Stomach (tissue), 9 donors: ENCODE data around the gene SMCHD1. TPM values are rescaled to one million over a fixed set of nuclear protein-coding genes. Genes with fewer than 3 reads are reported as not detected.
"Not testable (repeated sequence)": the region's sequence is repeated elsewhere in the genome, so short reads cannot be mapped to it uniquely, and the experiment has no call there.

Experiments
- DNase-seq, 2 donors: peaks; one replicate each; pipeline versions ENCODE4 v3.0.0 to v3.0.0-alpha.2; 2013 to 2019
- H3K27ac ChIP-seq, 5 donors: fragments of 200-600 bp in 4 of 5; sonication (generic) in 4 of 5; one replicate each; pipeline ENCODE4 v1.5.1; 2013 to 2019; ENCODE audit warnings: mild to moderate bottlenecking in 1 of 5, moderate library complexity in 1 of 5
- H3K27me3 ChIP-seq, 3 donors: fragments of 200-600 bp; sonication (generic); one replicate each; pipeline ENCODE4 v1.5.1; 2017 to 2019; ENCODE audit warnings: mixed run types in 1 of 3
- H3K36me3 ChIP-seq, 4 donors: fragments of 200-600 bp; sonication (generic); 1 replicate in 3 of 4; 2 replicates in 1 of 4; pipeline ENCODE4 v1.5.1; 2016 to 2019
- H3K4me1 ChIP-seq, 4 donors: fragments of 200-600 bp; sonication (generic); one replicate each; pipeline ENCODE4 v1.5.1; 2016 to 2019
- H3K4me3 ChIP-seq, 4 donors: fragments of 200-600 bp; sonication (generic) in 3 of 4; one replicate each; pipeline ENCODE4 v1.5.1; 2016 to 2019; ENCODE audit warnings: mild to moderate bottlenecking in 1 of 4
- H3K9me3 ChIP-seq, 4 donors: fragments of 200-600 bp; sonication (generic); one replicate each; pipeline ENCODE4 v1.5.1; 2016 to 2019
- CTCF ChIP-seq, 7 experiments: fragments of 450-650 bp in 4 of 7; fragments of 200-600 bp in 3 of 7; sonication (generic) in 3 of 7; IDR thresholded peaks; one replicate each; pipeline ENCODE4 v1.5.1; 2016 to 2019; ENCODE audit warnings: antibody characterized with exemption in 7 of 7, control low read depth in 2 of 7, mild to moderate bottlenecking in 1 of 7
- EP300 ChIP-seq: sonication (generic); formaldehyde crosslinking; IDR thresholded peaks from one replicate; pipeline ENCODE4 v1.6.1; 2017; ENCODE audit warnings: antibody characterized with exemption
- POLR2A ChIP-seq, 4 donors: fragments of 450-650 bp; IDR thresholded peaks; one replicate each; pipeline ENCODE4 v1.6.1; 2016; ENCODE audit warnings: antibody characterized with exemption in 4 of 4, control low read depth in 2 of 4, mild to moderate bottlenecking in 1 of 4, moderate library complexity in 1 of 4
- POLR2AphosphoS5 ChIP-seq, 3 donors: sonication (generic); formaldehyde crosslinking; IDR thresholded peaks; one replicate each; pipeline ENCODE4 v1.6.1; 2016; ENCODE audit warnings: antibody characterized with exemption in 3 of 3
- WGBS, 5 donors: extraction: QIAGEN DNeasy Blood & Tissue Kit in 3 of 5; methylation state at CpG; one replicate each; pipeline versions ENCODE4 v1.1.5 to v1.1.7; 2013 to 2018; 5-methylcytosine and 5-hydroxymethylcytosine counted together
- intact Hi-C: fragments of 100-400 bp; cut with DNase I; formaldehyde crosslinking; loops from one replicate; pipeline ENCODE4 v1.15.1; 2023; ENCODE audit warnings: low total_unique reads
- polyA plus RNA-seq, 3 donors: library from polyadenylated mRNA; stranded (reverse); fragments of 200-250 nt; gene quantifications; one replicate each; pipeline ENCODE4 v1.2.3, GENCODE V29; 2013
- total RNA-seq, 5 donors: library from RNA; depleted of rRNA; stranded (reverse); fragments of >200 nt; gene quantifications; one replicate each; pipeline versions ENCODE4 v1.1.0 to v1.2.3, GENCODE V29; 2014 to 2016
- donor health status: healthy with polysubstance abuse.
- donor health status: Bipolar disorder and iron deficiency.
- donor health status: healthy.

Gene SMCHD1
- total and polyA plus RNA-seq, 8 donors = 5.0 to 377 (median 61.2) TPM

- Histone ChIP-seq H3K27ac (no peak overlapping the region), H3K4me1 (no peaks in the 10 kb centered on the region), H3K9me3 (no peaks in the 10 kb centered on the region), H3K27me3 (no peaks in the 10 kb centered on the region), H3K36me3 (no peaks in the 10 kb centered on the region), H3K4me3 (no peak overlapping the region)
- intact Hi-C loops = no loop called here
- DNase-seq = no peak
- 75 to 87% (median 85%) methylated on average over 3 of the region's 3 CpGs for WGBS, 5 donors
- TF ChIP-seq CTCF (IDR thresholded peaks at IDR 0.05) = no peak
Observed at GRCh38 chr18:2825613-2826175, 170.2 kb downstream of the SMCHD1 start.

GRCh38 chr18:2826581-2826980 is 171.1 kb downstream of the SMCHD1 start:
- 52 to 65% (median 55%) methylated on average over 10 of the region's 10 CpGs for WGBS, 5 donors
- peak overlapping the region in 1 of 5 donors; percentile 6 for H3K27ac ChIP-seq
- intact Hi-C loops = no loop called here
- TF ChIP-seq EP300 = no peak
- no peak for TF ChIP-seq POLR2A (IDR thresholded peaks at IDR 0.05)
- TF ChIP-seq CTCF (IDR thresholded peaks at IDR 0.05) = no peak
- TF ChIP-seq POLR2AphosphoS5 (IDR thresholded peaks at IDR 0.05) = no peak
- no peaks in the 10 kb centered on the region for H3K36me3 ChIP-seq
- H3K27me3 ChIP-seq = no peaks in the 10 kb centered on the region
- H3K4me1 ChIP-seq = no peaks in the 10 kb centered on the region
- H3K9me3 ChIP-seq = no peaks in the 10 kb centered on the region
- H3K4me3 ChIP-seq = no peak overlapping the region
- DNase-seq = peak in 1 of 2 donors; percentile 58

GRCh38 chr18:2827061-2827460 is 171.5 kb downstream of the SMCHD1 start:
- H3K27ac ChIP-seq = peak overlapping the region in 1 of 5 donors; percentile 6
- H3K4me1 ChIP-seq = no peaks in the 10 kb centered on the region
- TF ChIP-seq POLR2A (IDR thresholded peaks at IDR 0.05) (no peak), POLR2AphosphoS5 (IDR thresholded peaks at IDR 0.05) (no peak), EP300 (no peak), CTCF (IDR thresholded peaks at IDR 0.05) (no peak)
- no peak for DNase-seq
- H3K36me3 ChIP-seq = no peaks in the 10 kb centered on the region
- H3K27me3 ChIP-seq = no peaks in the 10 kb centered on the region
- H3K9me3 ChIP-seq = no peaks in the 10 kb centered on the region
- WGBS, 5 donors = 66 to 79% (median 71%) methylated on average over 5 of the region's 5 CpGs
- intact Hi-C loops = no loop called here
- no peak overlapping the region for H3K4me3 ChIP-seq

GRCh38 chr18:2836118-2836517 is 180.6 kb downstream of the SMCHD1 start:
- Histone ChIP-seq H3K9me3 (peaks cover 0 to 15% (median 3%) of the 10 kb centered on the region in 4 donors), H3K27me3 (peaks cover 0 to 11% (median 0%) of the 10 kb centered on the region in 3 donors)
- 95 to 98% (median 96%) methylated on average over 3 of the region's 3 CpGs for WGBS, 5 donors
- DNase-seq, intact Hi-C loops, H3K4me3 ChIP-seq, H3K36me3 ChIP-seq, H3K27ac ChIP-seq, H3K4me1 ChIP-seq: not testable (repeated sequence)

GRCh38 chr18:2837290-2837689 is 181.8 kb downstream of the SMCHD1 start:
- H3K4me1 ChIP-seq, DNase-seq, intact Hi-C loops, H3K4me3 ChIP-seq, H3K36me3 ChIP-seq, H3K27ac ChIP-seq: not testable (repeated sequence)
- peaks cover 0 to 15% (median 3%) of the 10 kb centered on the region in 4 donors for H3K9me3 ChIP-seq
- H3K27me3 ChIP-seq = peaks cover 0 to 12% (median 0%) of the 10 kb centered on the region in 3 donors
